TTC549 (cell line): ENCODE data around the gene ZNF74.
"Not testable (repeated sequence)": the region's sequence is repeated elsewhere in the genome, so short reads cannot be mapped to it uniquely, and the experiment has no call there.

ENCODE experiments used
- FAIRE-seq: peaks from 2 replicates; lab custom pipeline; 2012; peaks lifted over from hg19 to GRCh38; lab: Jason Lieb, UNC

ZNF74 gene

DNA sequence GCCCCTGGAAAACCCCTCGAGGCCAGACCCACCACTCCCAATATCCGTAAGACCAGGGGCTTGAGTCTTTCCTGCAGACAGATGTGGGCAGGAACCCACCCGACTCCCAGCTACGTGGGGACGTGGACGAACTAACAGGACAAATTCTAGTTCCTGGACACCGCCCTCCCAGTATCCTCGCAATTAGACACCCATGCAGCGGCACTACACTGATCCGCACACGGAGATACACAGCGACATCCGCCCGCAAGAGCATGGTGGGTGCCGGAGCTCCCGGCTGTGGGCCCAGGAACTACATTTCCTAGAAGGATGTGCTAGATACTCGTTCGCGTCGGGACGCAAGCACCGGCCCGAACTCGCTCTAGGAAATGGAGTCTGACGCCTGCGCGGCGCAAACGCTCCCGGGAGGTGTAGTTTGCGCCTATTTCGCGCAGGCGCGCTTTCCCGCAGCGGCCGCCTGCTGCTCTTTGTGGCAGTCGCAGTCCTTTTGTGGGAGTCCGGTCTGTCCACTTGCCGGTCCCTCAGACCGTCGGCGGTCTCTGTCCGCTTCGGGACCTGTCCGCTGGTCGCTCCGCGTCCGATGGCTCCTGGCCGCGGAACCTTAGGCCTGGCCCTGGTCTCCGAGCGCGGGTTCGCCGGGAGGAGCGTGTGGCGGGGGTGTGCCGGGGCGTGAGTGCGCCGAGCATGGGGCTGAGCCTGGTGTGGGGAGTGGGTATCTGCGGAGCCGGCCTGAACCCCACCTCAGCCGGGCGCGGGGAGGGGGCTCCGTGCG lies at the start of gene ZNF74:
Gene ZNF74, plus strand, starts transcription at position 447 of the 772 bp plus-strand sequence. CDS start 478 bp downstream, outside the sequence.
- peak; percentile 15 for FAIRE-seq

DNA sequence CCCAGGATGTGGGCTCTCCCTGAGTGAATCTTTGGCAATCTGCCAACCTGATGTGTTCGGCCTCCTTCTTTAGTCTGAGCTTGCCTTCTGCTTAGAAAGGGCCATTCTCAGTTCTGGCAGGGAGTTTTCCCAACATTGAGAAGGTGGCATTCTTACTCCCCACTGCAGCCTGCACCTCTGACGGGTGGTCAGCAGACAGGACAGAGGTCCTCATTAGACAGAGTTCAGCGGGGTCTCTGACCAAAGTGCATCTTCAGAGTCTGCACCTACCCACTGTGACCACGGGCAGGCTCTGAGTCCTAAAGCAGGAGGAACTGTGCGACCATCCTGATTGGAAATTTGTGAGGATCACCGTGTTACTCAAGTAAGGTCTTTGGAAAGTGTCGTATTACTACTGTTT lies 47.4 kb upstream of the ZNF74 start:
- FAIRE-seq: not testable (repeated sequence)

DNA sequence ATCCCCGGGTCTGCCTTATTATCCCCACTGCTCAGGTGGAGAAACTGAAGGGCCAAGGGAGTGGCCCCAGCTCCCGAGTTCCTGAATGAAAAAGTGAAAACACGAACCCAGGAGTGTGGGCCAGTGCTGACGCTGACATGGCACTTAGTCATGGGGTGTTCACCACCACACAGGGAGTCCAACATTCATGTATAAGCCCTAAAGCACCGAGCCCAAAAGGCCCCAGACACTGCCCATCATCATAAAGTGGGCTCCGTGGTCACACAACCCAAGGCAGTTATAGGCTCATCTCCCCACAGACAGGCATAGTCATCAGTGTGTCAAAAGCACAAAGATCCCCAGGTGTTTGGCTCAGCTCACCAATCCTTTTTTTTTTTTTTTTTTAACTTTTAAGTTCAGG lies 41.4 kb upstream of the ZNF74 start:
- not testable (repeated sequence) for FAIRE-seq

DNA sequence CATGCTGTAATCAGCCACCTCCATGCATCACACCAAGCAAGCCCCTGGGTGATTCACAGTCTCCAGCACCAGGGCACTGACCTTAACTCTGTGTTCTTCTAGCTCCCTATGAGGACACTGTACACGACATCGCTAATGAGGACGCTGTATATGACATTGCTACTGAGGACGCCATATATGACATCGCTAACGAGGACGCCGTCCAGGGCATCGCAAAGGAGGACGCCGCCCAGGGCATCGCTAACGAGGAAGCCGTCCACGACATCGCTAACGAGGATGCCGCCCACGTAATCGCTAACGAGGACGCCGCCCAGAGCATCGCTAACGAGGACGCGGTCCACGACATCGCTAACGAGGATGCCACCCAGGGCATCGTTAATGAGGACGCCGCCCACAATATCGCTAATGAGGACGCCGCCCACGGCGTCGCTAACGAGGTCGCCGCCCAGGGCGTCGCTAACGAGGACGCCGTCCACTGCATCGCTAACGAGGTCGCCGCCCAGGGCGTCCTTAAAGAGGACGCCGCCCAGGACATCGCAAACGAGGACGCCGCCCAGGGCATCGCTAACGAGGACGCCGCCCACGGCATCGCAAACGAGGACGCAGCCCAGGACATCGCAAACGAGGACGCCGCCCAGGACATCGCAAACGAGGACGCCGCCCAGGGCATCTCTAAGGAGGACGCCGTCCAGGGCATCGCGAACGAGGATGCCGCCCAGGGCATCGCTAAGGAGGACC lies 39.5 kb upstream of the ZNF74 start:
- FAIRE-seq: no peak

DNA sequence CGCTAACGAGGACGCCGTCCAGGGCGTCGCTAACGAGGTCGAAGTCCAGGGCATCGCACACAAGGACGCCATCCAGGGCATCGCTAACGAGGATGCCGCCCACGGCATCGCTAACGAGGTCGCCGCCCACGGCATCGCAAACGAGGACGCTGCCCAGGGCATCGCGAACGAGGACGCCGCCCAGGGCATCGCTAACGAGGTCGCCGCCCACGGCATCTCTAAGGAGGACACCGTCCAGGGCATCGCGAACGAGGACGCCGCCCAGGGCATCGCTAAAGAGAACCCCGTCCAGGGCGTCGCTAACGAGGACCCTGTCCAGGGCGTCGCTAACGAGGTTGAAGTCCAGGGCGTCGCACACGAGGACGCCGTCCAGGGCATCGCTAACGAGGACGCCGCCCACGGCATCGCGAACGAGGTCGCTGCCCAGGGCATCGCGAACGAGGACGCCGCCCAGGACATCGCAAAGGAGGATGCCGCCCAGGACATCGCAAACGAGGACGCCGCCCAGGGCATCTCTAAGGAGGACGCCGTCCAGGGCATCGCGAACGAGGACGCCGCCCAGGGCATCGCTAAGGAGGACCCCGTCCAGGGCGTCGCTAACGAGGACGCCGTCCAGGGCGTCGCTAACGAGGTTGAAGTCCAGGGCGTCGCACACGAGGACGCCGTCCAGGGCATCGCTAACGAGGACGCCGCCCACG lies 37.9 kb upstream of the ZNF74 start:
- FAIRE-seq: not testable (repeated sequence)

DNA sequence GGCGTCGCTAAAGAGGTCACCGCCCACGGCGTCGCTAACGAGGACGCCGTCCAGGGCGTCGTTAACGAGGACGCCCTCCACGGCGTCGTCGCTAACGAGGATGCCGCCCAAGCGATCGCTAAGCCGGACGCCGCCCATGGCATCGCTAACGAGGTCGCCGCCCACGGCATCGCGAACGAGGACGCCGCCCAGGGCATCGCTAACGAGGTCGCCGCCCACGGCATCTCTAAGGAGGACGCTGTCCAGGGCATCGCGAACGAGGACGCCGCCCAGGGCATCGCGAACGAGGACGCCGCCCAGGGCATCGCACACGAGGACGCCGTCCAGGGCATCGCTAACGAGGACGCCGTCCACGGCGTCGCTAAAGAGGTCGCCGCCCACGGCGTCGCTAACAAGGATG lies 37.0 kb upstream of the ZNF74 start:
- FAIRE-seq: not testable (repeated sequence)

DNA sequence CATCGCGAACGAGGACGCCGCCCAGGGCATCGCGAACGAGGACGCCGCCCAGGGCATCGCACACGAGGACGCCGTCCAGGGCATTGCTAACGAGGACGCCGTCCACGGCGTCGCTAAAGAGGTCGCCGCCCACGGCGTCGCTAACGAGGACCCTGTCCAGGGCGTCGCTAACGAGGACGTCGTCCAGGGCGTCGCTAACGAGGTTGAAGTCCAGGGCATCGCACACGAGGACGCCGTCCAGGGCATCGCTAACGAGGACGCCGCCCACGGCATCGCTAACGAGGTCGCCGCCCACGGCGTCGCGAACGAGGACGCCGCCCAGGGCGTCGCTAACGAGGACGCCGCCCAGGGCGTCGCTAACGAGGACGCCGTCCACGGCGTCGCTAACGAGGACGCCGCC lies 36.0 kb upstream of the ZNF74 start:
- not testable (repeated sequence) for FAIRE-seq

DNA sequence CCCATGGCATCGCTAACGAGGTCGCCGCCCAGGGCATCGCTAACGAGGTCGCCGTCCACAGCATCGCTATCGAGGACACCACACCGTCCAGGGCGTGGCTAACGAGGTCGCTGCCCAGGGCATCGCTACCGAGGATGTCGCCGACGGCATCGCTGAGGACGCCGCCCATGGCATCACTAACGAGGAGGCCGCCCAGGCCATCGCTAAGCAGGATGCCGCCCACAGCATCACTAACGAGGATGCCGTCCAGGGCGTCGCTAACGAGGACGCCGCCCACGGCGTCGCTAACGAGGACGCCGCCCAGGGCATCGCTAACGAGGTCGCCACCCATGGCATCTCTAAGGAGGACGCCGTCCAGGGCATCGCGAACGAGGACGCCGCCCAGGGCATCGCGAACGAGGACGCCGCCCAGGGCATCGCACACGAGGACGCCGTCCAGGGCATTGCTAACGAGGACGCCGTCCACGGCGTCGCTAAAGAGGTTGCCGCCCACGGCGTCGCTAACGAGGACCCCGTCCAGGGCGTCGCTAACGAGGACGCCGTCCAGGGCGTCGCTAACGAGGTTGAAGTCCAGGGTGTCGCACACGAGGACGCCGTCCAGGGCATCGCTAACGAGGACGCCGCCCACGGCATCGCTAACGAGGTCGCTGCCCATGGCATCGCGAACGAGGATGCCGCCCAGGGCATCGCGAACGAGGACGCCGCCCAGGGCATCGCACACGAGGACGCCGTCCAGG lies 35.3 kb upstream of the ZNF74 start:
- not testable (repeated sequence) for FAIRE-seq

DNA sequence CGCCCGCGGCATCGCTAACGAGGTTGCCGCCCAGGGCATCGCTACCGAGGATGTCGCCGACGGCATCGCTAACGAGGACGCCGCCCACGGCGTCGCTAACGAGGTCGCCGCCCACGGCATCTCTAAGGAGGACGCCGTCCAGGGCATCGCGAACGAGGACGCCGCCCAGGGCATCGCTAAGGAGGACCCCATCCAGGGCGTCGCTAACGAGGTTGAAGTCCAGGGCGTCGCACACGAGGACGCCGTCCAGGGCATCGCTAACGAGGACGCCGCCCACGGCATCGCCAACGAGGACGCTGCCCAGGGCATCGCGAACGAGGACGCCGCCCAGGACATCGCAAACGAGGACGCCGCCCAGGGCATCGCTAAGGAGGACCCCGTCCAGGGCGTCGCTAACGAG lies 33.7 kb upstream of the ZNF74 start:
- FAIRE-seq: not testable (repeated sequence)

DNA sequence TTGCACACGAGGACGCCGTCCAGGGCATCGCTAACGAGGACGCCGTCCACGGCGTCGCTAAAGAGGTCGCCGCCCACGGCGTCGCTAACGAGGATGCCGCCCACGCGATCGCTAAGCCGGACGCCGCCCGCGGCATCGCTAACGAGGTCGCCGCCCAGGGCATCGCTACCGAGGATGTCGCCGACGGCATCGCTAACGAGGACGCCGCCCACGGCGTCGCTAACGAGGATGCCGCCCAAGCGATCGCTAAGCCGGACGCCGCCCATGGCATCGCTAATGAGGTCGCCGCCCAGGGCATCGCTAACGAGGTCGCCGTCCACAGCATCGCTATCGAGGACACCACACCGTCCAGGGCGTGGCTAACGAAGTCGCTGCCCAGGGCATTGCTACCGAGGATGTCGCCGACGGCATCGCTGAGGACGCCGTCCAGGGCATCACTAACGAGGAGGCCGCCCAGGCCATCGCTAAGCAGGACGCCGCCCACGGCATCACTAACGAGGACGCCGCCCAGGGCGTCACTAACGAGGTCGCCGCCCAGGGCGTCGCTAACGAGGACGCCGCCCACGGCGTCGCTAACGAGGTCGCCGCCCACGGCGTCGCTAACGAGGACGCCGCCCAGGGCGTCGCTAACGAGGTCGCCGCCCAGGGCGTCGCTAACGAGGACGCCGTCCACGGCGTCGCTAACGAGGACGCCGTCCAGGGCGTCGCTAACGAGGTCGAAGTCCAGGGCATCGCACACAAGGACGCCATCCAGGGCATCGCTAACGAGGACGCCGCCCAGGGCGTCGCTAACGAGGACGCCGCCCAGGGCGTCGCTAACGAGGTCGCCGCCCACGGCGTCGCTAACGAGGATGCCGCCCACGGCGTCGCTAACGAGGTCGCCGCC lies 32.8 kb upstream of the ZNF74 start:
- FAIRE-seq: not testable (repeated sequence)

DNA sequence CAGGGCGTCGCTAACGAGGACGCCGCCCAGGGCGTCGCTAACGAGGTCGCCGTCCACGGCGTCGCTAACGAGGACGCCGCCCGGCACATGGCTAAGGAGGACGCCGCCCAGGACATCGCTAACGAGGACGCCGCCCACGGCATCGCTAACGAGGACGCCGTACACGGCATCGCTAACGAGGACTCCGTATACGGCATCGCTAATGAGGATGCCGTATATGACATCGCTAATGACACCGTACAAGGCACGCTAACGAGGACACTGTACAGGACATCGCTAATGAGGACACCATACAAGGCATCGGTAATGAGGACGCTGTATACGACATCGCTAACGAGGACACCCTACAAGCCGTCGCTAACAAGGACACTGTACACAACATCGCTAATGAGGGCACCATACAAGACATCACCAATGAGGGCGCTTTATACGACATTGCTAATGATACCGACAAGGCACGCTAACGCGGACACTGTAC lies 32.2 kb upstream of the ZNF74 start:
- FAIRE-seq: not testable (repeated sequence)

DNA sequence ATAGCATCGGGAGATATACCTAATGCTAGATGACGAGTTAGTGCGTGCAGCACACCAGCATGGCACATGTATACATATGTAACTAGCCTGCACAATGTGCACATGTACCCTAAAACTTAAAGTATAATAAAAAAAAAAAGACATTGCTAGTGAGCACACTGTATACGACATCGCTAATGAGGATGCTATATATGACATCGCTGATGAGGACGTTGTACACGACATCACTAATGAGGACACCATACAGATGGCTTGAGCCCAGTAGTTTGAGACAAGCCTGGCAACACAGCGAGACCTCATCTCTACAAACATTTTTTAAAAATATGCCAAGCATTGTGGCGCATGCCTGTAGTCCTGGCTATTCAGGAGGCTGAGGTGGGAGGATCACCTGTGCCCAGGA lies 31.5 kb upstream of the ZNF74 start:
- not testable (repeated sequence) for FAIRE-seq

DNA sequence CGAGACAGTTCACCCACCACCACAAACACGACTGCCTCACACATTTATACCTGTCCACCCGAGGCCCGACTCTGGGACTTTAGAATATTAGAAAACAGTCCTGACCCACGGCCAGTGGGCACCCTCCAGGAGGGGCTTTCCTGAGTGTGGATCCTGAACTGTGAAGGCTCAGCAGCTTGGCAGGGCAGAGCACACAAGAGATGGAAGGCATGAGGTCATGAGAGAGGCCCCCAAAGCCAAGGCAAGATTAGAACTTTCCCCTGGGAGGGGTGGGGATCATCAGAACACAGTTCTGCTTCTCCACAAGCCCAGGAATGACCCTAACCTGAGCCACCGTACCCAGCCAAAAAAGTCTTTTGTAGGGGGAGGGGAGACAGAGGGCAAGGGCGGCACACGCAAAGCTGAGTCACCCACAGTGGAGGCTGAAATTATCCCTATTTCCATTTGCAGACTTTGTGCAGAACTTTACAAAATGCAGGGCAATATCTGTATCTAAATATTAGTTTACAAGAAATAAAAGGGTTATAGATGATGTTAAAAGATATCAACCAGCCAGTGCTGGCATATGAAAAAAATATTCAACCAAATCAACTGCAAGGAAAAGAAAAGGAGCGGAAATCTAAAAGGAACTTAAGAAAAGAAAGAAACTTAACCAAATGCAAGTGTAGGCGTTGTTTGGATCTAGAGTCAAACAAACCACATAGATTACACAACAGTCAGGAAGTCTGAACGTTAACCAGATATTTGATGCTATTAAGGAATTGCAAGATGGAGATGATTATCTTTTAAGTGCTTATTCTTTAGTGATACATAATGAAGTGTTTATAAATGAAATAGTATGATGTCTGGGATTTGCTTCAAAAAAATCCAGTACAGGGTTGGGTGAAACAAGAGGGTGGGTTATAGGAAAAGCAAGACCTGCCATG lies 29.4 kb upstream of the ZNF74 start:
- FAIRE-seq: not testable (repeated sequence)

DNA sequence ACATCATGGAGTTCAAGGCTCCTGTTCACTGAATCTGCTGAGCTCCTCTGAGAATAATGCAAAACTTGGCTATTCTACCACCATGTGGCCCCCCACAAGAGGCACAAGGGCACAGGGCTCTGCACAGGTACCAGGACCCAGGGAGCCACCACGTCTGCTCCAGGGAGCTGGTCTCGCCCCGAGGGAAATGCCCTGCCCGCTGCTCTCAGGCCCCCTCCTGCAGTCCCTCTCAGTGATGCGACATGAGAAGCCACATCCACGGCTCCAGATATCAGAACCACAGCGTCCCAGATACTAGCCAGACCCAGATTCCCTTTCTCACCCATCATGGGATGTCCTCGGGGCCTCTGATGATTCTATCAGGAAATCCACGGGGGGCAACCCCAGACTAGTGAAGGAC lies 27.1 kb upstream of the ZNF74 start:
- FAIRE-seq: not testable (repeated sequence)

DNA sequence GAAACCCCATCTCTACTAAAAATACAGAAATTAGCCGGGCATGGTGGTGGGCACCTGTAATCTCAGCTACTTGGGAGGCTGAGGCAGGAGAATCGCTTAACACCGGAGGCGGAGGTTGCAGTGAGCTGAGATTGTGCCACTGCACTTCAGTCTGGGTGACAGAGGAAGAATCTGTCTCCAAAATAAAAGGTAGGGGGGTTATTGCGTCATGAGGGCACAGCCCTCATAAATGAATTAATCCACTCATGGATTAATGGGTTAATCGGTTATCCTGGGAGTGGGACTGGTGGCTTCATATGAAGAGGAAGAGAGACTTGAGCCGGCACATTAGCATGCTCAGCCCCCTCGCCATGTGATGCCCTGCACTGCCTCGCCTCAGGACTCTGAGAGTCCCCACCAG lies 25.1 kb upstream of the ZNF74 start:
- FAIRE-seq: not testable (repeated sequence)

DNA sequence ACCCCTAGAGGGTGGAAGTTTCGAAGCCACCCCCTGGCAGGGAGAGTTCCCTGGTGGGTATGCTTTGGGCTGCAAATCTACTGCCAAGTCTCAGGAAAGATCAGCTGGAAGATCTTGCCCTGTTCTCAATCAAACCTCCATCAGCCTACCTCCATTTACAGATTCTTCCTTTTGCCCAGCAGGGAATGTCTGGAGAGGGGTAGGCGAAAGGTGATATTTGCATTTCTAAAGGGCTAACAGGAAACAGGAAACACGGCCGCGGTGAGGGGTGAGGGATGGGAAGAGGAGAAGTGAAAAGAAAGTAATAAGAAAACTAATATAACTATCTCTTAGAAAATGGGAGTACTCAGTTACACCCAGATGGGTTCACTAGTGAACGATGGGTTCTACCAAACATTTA lies 22.3 kb upstream of the ZNF74 start:
- not testable (repeated sequence) for FAIRE-seq

DNA sequence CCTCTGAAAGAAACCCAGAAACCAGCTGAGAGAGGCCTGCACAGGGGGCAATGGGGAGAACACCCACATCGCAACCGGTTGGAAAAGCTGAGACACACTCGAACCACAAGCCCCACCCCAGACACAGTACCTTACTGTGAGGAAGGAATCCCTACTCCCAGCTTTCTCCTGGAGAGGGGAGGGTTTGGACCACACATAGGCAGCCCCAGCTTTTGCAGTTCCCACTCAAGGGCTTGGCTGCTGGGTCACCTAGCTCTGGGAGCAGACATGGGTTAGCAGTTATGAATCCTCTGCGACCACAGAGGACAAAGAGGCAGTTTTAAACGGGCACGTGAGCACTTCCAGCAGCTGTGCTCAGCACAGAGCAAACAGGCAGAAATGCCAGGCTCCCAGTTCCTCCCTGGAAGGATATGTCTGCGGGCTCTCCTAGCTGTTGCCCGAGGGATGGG lies 21.5 kb upstream of the ZNF74 start:
- not testable (repeated sequence) for FAIRE-seq

DNA sequence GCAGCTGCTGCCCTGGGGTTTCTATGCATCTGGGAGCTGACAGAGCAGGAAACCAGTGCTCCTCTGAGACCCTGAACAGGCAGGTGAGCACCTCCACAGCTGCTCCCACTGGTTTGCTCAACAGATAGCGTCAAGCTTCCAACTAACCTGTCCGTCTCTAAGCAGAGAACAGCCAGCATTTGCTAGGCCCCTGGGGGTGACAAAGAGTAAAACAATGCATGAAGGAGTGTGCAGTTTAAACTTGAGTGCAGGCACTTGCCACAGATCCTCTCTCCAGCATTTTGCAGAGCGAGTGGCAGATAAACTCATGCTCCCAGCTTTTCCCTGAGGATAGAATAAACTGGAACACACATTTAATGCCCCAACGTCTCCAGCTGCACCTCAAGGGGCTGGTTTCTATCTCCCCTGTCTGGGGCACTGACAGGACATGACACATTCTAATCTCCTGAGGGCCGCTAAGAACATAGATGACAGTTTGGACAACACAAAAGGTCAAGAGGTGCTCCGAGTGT lies 20.7 kb upstream of the ZNF74 start:
- not testable (repeated sequence) for FAIRE-seq

DNA sequence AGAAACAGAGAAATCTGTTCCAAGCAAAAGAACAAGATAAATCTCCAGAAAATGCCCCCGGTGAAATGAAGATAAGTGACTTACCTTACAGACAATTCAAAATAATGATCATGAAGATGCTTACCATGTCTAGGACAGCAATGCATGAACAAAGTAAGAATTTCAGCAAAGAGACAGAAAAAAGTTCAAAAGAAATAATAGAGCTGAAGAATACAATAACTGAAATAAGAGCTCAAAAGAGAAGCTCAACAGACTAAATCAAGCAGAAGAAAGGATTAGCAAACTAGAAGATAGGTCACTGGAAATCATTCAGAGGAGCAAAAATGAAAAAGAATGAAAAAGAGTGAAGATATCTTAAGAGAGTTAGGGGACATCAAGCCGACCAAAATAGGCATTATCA lies 19.8 kb upstream of the ZNF74 start:
- not testable (repeated sequence) for FAIRE-seq
